Epidermal melanocyte (primary cell): ENCODE data around the gene KASH5.

ENCODE experiments used
- DNase-seq: peaks from one replicate; pipeline ENCODE4 v3.0.0; 2011; ENCODE audit warnings: low spot score; ENCODE audit not compliant: insufficient read length

KASH5 gene

DNA sequence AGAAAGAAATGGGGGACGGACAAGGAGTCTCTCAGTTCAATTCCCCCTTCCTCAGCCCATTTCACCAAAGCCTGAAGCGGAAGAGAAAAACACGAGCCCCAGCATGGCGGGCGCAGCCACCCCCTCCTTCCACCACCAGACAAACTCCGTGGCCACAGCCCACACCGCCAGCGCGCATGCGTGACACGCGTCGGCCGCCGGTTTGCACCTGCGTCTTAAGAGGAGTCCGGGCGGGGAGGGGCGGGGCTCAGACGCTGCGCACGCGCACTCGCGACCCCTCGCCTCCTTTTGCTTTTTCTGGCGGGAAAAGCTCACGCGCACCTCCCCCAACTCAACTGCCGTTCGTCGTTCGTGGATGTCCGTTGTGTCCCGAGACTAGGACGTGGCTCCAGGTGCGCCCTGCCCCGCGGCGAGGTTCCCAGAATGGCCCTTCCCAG, at the start of gene KASH5:
Gene KASH5, plus strand, starts transcription at position 314 of the 437 bp plus-strand sequence. CDS start 2,635 bp downstream, outside the sequence.
- DNase-seq = no peak

DNA sequence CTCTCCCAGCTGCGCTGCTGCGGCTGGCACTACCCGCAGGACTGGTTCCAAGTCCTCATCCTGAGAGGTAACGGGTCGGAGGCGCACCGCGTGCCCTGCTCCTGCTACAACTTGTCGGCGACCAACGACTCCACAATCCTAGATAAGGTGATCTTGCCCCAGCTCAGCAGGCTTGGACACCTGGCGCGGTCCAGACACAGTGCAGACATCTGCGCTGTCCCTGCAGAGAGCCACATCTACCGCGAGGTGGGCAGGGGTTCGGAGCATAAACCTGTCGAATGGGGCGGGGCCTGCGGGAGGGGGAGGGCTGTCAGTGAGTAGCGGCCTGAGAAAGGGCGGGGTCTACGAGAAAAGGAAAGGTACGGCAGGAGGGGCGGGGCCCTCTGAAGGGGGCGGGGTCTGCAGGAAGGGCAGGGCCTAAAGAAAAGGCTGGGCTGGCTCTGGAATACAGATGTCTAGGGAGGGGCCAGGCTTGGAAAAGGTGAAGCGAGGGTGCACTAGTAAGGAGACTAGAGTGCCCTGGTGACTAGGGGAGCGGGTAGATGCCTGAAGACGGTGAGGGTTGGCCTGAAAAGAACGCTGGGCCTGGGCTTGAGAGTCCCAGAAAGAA, 49.3 kb upstream of the KASH5 start:
- DNase-seq = peak; percentile 43

DNA sequence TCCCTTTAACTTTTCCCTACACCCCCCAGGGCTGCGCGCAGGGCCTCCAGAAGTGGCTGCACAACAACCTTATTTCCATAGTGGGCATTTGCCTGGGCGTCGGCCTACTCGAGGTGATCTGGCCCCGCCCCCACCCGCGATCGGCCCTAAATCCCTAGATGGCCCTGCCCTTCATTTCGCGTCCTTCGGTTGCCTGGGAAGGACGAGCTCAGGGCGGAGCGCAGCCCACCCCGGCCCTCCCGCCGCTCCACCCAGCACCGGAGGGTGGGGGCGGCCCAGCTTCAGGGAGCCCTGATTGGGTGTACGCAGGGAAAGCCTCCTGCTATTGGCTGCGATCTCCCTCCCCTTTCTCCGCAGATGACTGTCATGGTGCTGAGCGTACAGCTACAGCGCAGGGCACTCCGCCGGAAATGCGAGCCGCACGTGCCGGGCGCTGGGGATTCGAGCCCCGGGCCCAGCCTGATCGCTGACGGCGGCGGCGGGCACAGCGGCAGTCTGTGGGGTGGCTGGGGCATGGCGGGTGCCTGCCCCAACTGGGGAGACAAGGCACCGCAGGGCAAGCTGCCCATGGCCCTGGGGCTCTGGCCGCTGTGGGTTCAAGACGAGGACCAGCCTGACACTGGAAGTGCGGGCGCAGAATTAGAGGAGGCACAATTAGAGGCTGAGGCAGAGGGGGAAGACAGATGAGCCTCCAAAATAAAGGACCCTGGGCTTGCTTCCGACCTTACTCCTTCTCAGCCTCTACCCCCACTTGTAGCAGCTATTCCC, 48.6 kb upstream of the KASH5 start:
- DNase-seq = peak; percentile 97

- no peak for DNase-seq
Measured at GRCh38 chr19:49340069-49340864, 47.8 kb upstream of the KASH5 start.

- DNase-seq = no peak
Measured at GRCh38 chr19:49340865-49341718, 47.0 kb upstream of the KASH5 start.

- DNase-seq = no peak
Measured at GRCh38 chr19:49342291-49342721, 45.7 kb upstream of the KASH5 start.

DNA sequence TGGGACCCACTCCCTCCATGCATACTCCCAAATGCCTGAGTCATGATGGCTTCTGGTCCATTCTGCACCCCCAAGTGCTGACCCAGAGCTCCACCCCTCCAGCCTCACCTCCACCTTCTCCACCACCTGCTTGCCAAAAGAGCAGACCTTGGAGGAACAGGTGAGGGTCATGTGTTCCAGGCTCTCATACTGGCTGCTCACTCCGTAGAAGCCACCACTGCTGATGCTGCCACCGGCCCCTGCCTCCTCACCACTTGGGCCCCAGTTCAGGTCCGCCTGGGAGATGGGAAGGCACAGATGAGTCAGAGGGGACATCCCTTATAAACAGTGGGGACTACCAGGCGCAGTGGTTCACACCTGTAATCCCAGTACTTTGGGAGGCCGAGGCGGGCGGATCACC, 44.9 kb upstream of the KASH5 start:
- DNase-seq = no peak

DNA sequence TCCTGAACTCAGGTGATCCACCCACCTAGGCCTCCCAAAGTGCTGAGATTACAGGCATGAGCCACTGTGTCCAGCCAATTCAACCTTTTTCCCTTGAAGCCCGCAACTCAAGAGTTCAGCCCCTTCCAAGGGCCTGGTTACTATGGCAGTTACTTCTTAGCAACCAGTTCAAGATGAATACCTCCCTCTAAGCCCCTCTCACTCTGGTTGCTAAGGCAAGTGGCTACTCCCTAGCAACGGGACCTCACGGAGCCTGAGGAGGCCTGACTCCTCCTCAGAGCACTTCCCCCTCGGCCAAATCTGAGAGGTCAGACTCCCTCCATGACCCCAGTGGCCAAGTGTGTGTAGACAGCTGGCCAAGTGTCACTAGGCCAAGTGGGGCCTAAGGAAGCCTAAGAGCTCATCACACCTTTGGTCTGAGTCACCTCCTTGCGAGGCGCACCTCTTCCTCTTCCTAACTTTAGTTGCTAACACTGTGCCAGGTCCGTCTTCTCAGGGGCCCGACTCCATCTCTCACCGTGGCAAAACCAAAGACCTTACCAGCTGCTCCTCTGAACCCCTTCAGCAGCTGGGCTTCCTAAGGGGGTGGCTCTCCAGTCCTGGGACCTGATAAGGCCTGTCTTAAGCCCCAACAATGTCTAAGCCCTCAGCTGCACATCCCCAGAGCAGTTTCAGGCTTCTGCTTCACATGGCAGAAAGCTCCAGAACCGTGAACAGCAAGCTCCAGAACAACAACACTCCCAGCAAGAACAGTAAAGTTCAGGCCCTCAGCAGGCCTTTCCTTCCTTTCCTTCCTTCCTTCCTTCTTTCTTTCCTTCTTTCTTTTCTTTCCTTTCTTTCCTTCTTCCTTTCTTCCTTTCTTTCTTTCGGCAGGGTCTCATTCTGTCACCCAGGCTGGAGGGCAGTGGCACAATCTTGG, 43.3 kb upstream of the KASH5 start:
- no peak for DNase-seq

DNA sequence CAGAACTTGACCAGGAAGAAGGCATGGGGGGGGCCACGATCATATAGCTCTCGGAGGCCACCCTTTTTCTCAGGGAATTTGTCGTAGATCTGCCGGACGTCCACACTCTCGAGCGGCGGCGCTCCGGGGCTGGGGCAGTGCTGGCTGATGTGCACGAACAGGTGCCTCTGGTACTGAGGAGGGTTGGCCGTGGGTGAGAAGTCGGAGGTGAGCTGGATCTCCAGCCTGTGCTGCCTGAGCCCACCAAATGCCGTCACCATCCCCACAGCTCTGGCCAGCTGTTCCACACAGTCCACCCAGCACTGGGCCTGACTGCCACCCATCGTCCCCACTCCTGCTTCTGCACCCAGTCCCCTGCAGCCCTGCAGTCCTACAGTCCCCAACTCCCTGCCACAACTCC, 40.9 kb upstream of the KASH5 start:
- no peak for DNase-seq

GRCh38 chr19:49347835-49348234, 40.2 kb upstream of the KASH5 start:
- DNase-seq = peak; percentile 78

- no peak for DNase-seq
Measured at GRCh38 chr19:49348305-49349189, 39.5 kb upstream of the KASH5 start.

DNA sequence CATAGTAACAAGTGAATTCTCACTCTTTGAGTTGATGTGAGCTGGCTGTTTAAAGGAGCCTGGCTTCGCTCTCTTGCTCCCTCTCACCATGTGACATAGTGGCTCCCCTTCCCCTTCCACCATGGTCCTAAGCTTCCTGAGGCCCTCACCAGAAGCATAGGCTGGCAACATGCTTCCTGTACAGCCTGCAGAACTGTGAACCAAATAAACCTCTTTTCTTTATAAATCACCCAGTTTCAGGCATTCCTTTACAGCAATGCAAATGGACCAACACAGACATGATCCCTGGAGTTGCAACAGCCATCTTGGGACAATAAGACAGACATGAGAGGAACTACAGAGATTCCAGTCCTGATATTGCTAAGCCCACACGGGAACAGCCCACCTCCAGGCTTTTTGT, 38.5 kb upstream of the KASH5 start:
- no peak for DNase-seq

GRCh38 chr19:49355909-49356353, 32.1 kb upstream of the KASH5 start:
- no peak for DNase-seq

GRCh38 chr19:49356382-49356781, 31.7 kb upstream of the KASH5 start:
- DNase-seq = no peak

DNA sequence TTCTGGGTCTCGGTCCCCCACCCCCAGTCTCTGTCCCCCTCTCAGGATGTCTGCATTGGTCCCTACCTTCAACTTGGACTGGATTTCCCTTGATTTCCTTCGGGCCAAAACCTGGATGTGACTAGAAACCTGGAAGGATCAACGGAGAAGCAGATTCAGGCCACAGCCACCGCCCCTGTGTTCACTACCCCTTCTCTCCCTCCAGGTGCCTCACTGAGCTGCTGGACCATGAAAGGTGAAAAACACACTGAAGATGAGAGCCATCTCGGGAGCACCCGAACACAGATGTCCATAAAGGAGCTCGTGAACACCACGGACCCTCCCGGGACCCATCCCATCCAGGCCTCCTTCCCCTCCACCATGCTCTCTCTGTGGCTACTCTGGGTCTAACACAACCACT, 30.9 kb upstream of the KASH5 start:
- no peak for DNase-seq

GRCh38 chr19:49359851-49360820, 27.9 kb upstream of the KASH5 start:
- DNase-seq = no peak

GRCh38 chr19:49361438-49362047, 26.5 kb upstream of the KASH5 start:
- peak; percentile 84 for DNase-seq
